ENCODE results near the gene SLC38A10.

The SLC38A10 gene

DNA sequence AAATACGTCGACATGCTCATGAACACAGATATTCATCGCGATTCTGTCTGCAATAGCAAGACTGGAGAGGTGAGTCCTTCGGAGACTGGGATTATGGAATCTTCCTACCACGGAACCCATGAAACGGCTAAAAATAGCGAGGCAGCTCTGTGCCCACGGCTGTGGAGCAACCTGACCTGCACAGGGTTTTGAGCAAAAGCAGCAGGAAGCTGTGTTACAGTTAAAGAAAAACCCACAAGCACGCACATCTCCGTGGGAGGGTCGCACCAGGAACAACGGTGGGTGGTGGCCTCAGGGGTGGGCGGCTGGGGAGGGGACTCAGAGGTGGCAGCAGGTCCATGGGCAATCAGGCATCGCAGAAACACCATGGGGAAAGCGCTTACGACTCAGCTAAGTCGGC lies 24.8 kb downstream of the SLC38A10 start:
- H2AFZ ChIP-seq = no peak overlapping the region
- H3K9ac ChIP-seq = no peak overlapping the region
- H3K27ac ChIP-seq = no peak overlapping the region
- no peak overlapping the region for H3K4me2 ChIP-seq (ENCODE audit: low read length)
- TF ChIP-seq, protein P1, sequence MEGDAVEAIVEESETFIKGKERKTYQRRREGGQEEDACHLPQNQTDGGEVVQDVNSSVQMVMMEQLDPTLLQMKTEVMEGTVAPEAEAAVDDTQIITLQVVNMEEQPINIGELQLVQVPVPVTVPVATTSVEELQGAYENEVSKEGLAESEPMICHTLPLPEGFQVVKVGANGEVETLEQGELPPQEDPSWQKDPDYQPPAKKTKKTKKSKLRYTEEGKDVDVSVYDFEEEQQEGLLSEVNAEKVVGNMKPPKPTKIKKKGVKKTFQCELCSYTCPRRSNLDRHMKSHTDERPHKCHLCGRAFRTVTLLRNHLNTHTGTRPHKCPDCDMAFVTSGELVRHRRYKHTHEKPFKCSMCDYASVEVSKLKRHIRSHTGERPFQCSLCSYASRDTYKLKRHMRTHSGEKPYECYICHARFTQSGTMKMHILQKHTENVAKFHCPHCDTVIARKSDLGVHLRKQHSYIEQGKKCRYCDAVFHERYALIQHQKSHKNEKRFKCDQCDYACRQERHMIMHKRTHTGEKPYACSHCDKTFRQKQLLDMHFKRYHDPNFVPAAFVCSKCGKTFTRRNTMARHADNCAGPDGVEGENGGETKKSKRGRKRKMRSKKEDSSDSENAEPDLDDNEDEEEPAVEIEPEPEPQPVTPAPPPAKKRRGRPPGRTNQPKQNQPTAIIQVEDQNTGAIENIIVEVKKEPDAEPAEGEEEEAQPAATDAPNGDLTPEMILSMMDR (IDR thresholded peaks at IDR 0.05) = no peak
- no peaks in the 10 kb centered on the region for H3K27me3 ChIP-seq (ENCODE audit: control insufficient read depth, insufficient read depth, low read length)
- no peaks in the 10 kb centered on the region for H3K4me1 ChIP-seq
- H3K79me2 ChIP-seq = peaks cover 3% of the 10 kb centered on the region
- no peaks in the 10 kb centered on the region for H3K9me3 ChIP-seq (ENCODE audit: control insufficient read depth, low read length)
- no peak overlapping the region for H3K4me3 ChIP-seq (ENCODE audit: low read depth, low read length)
- H3K36me3 ChIP-seq (ENCODE audit: control insufficient read depth, insufficient read depth, low read length) = no peaks in the 10 kb centered on the region

DNA sequence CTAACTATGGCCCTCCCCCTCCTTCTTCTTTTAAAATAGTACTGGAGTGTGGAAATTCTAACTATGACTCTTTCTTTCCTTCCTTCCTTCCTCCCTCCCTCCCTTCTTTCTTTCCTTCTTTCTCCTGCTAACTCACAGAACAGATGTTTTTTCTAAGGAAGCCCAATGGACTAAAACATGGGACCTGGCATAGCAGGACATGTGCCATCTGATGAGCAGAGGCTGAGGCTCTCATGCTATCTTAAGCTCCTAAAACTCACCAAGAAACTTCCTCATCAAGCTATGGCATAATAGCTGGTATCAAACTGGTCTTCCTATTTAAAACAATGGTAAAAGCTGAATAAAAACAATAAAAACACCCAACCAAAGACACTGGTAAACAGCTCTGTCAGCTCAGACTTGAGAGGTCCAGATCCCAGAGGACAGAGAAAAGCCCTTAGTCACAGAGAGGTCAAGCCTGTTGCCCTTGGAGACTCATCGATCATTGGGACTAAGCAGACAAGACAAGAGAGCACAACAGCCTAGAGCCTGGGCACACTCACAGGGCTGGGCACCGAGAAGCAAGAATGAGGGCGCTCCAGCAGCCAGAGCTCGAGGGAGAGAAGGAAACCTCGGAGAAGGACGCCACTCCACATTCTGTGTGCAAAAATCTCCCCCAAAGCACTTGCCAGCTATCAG lies 27.6 kb downstream of the SLC38A10 start:
- H3K4me2 ChIP-seq (ENCODE audit: low read length) = no peak overlapping the region
- H3K36me3 ChIP-seq (ENCODE audit: control insufficient read depth, insufficient read depth, low read length) = no peaks in the 10 kb centered on the region
- TF ChIP-seq, protein P1 (IDR thresholded peaks at IDR 0.05) = no peak
- H3K4me1 ChIP-seq = no peaks in the 10 kb centered on the region
- no peak overlapping the region for H3K9ac ChIP-seq
- H2AFZ ChIP-seq = no peak overlapping the region
- peaks cover 3% of the 10 kb centered on the region for H3K79me2 ChIP-seq
- H3K27me3 ChIP-seq (ENCODE audit: control insufficient read depth, insufficient read depth, low read length) = no peaks in the 10 kb centered on the region
- H3K9me3 ChIP-seq (ENCODE audit: control insufficient read depth, low read length) = no peaks in the 10 kb centered on the region
- no peak overlapping the region for H3K27ac ChIP-seq
- H3K4me3 ChIP-seq (ENCODE audit: low read depth, low read length) = no peak overlapping the region

DNA sequence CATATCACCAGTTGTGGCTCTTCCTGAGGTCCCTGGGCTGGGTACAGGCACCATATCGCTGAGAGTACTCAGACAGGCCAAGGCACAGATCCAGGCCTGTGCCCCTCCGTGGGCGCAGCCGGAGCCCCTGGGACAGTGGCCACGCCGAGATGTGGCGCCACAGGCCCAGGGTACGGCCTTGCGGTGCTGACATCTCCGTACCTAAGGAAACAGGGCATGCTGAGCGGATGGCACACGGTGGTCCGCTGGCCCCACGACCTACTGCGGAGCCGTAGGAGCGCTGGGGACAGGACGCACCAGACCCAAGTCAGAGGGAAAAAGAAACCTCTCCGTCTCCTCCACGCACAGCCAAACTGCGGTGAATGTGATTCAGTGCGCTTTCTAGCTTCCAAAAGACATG lies 29.5 kb downstream of the SLC38A10 start:
- Histone ChIP-seq H3K79me2 (peaks cover 3% of the 10 kb centered on the region), H2AFZ (no peak overlapping the region), H3K4me2 (ENCODE audit: low read length) (no peak overlapping the region), H3K27me3 (ENCODE audit: control insufficient read depth, insufficient read depth, low read length) (no peaks in the 10 kb centered on the region), H3K9ac (no peak overlapping the region), H3K4me1 (no peaks in the 10 kb centered on the region), H3K9me3 (ENCODE audit: control insufficient read depth, low read length) (no peaks in the 10 kb centered on the region), H3K27ac (no peak overlapping the region), H3K36me3 (ENCODE audit: control insufficient read depth, insufficient read depth, low read length) (no peaks in the 10 kb centered on the region), H3K4me3 (ENCODE audit: low read depth, low read length) (no peak overlapping the region)
- TF ChIP-seq, protein P1 (IDR thresholded peaks at IDR 0.05) = no peak

DNA sequence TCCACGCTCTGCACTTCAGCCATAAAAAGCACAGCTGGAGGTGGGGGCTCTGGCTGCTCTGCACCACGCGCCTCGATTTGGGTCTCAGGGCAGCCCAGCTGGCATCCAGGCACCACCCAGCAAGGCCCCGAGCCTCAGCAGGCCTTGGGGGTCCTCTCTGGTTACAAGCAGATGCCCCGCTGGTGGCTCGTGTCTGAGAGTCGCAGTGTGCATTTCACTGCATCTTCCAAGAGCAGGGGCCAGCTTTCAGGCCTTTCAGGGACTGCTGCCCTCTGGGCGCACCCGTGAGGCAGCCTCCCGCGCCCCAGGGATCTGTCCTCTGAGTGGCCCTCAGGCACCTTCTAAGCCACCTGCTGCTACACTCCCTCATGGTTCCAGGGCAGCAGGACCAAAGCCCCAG lies 30.5 kb downstream of the SLC38A10 start:
- Histone ChIP-seq H3K27me3 (ENCODE audit: control insufficient read depth, insufficient read depth, low read length) (no peaks in the 10 kb centered on the region), H3K36me3 (ENCODE audit: control insufficient read depth, insufficient read depth, low read length) (no peaks in the 10 kb centered on the region)
- TF ChIP-seq, protein P1 (IDR thresholded peaks at IDR 0.05) = no peak

More for the DNA sequence above, 30.5 kb downstream of the SLC38A10 start:
- no peaks in the 10 kb centered on the region for H3K4me1 ChIP-seq
- H3K4me3 ChIP-seq (ENCODE audit: low read depth, low read length) = no peak overlapping the region
- H3K27ac ChIP-seq = no peak overlapping the region
- H3K9ac ChIP-seq = no peak overlapping the region
- H3K4me2 ChIP-seq (ENCODE audit: low read length) = no peak overlapping the region
- H3K79me2 ChIP-seq = peaks cover 3% of the 10 kb centered on the region
- no peaks in the 10 kb centered on the region for H3K9me3 ChIP-seq (ENCODE audit: control insufficient read depth, low read length)
- H2AFZ ChIP-seq = no peak overlapping the region

Measured in parathyroid adenoma (tissue), 2 donors.